Stimulated activated CD8-positive, alpha-beta memory T cell treated with anti-CD3 and anti-CD28 coated beads, Interleukin-7, amount 100 ng/mL, for 24 hours (primary cell): ENCODE results near the gene CPB1.
"Not testable (repeated sequence)": the region's sequence is repeated elsewhere in the genome, so short reads cannot be mapped to it uniquely, and the experiment has no call there.

Experiments used
- DNase-seq: peaks from one replicate; pipeline ENCODE4 v3.0.0-alpha.2; 2020; ENCODE audit warnings: low read depth

Gene CPB1

DNA sequence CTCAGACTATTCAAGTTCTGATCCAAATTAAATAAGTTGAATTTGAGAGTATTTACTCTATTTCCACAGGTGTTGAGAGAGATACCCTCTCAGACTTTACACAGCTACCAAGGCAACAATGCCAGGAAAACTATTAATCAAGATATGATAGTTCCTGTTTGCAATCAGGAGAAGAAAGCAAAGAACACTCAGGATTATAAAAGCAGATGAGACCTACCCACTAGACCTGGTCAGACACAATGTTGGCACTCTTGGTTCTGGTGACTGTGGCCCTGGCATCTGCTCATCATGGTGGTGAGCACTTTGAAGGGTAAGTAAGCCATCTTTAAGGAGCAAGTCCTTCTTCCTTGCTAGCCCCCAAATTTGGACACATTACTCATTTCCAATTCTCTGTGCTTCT is at the start of gene CPB1:
Gene CPB1, plus strand, starts transcription at position 227 of the 400 bp plus-strand sequence. Its CDS starts 13 bp downstream, at position 240.
- no peak for DNase-seq

DNA sequence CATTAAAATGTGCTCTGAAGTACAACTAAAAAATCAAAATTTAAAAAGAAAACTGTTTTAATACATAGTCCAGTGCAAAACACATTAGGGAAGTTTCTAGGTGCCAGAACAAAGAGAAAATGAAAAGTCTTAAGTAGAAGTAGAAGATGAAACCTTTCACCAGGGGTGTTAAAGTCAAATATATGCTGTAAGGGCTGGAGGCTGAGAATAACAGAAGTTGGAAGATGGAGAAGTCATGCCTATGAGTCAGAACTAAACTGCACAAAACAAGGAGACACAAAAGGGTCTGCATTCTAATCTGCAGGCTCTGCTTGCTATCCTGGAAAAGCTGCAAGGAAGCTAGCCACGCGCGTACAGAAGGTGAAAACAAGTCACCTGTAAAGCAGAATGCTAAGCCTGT is 48.7 kb upstream of the CPB1 start:
- no peak for DNase-seq

DNA sequence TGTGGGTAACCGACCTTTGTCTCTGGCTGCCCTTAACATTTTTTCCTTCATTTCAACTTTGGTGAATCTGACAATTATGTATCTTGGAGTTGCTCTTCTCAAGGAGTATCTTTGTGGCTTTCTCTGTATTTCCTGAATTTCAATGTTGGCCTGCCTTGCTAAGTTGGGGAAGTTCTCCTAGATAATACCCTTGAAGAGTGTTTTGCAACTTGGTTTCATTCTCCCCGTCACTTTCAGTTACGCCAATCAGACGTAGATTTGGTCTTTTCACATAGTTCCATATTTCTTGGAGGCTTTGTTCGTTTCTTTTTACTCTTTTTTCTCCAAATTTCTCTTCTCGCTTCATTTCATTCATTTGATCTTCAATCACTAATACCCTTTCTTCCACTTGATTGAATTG is 42.6 kb upstream of the CPB1 start:
- not testable (repeated sequence) for DNase-seq

DNA sequence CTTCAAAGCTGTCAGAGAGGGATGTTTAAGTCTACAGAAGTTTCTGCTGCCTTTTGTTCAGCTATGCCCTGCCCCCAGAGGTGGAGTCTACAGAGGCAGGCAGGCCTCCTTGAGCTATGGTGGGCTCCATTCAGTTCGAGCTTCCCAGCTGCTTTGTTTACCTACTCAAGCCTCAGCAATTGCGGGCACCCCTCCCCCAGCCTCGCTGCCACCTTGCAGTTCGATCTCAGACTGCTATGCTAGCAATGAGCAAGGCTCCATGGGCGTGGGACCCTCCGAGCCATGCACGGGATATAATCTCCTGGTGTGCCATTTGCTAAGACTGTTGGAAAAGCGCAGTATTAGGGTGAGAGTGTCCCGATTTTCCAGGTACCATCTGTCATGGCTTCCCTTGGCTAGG is 41.5 kb upstream of the CPB1 start:
- not testable (repeated sequence) for DNase-seq

DNA sequence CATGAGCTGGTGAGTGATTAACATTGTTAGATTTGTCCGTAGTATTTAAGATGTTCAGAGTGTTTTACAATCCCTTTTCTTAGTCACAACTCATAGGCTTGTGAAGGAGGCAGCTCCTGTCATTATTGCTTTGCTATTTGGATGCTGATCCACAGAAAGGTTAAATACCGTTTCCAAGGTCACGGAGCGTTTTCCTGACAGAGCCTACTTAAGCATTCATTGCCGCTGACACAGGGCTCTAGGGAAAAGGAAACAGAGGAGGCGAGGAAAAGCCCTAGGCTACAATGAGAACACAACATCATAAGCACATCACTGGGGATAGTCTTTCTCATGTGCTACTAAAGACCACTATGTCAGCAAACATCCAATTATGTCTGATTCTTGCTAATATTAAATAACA is 38.5 kb upstream of the CPB1 start:
- no peak for DNase-seq

DNA sequence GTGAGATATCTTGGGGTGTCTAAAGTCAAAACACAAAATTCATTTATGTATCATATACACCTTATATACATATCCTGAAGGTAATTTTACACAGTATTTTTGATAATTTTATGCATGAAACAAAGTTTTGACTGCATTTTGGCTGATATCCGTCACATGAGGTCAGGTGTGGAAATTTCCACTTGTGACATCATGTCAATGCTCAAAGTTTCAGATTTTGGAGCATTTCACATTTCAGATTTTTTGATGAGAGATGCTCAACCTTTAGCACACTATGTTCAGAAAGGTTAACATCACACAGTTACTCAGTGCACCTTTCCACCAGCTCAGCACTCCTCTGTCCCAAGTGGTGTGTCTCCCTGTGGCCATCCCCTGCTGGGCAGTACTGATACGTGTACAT is 37.7 kb upstream of the CPB1 start:
- DNase-seq, result no peak

DNA sequence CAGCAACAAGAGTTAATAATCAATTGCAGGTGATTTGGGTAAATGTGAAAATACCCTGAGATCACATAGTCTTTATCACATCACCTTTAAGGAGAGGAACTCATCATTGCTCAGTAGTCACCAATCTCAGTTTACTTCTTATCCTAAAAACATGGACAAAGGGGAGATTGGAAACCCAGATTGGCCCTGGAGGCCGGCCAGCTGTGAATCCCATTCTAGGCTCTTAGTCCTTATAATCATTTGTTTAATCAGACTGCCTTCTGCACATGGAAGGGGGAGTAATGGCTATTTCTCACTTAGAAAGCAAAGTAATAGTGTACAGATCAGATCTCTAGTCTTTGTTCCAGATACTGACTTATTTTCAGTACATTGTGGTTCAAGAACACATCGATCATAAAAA is 37.2 kb upstream of the CPB1 start:
- no peak for DNase-seq

DNA sequence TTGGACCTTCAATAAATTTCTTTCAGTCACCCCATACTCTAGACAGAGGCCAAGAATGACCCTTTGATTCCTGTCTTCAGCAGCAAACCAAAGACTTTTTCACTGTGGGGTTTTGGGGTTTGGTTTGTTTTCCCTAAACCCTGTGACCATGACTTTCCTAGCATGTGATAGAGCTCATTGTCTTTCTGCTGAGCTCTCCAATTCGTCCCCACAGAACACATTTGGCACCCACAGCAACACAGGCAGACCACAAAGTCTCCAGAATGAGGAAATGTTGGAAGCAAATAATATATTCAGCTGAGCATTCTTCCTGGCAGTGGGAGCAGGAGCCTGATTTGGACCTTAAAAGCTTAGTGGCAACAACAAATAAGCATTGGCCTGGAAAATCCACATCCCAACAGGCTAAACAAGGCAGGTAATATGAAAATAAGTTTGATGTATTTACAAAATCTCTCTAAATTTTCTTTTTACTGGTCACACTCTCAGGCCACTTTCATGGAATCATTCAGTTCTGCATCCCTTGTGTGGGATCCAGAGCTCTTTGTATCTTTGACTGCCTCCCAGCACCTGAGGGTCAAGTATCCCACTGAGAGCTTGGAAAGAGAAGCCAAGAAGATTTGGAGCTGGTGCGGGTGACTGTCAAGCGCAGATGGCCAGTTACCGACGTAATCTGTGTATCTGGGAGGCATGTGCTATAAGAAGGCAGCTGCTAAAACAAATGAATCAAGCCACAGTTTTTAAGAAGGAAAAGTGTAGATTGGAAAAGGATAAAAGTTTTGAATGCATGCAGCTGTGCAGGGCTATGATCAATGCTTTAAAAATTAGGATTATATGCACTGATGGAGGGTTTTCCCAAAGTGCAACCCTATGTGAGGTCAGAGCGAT is 36.5 kb upstream of the CPB1 start:
- DNase-seq, result no peak

DNA sequence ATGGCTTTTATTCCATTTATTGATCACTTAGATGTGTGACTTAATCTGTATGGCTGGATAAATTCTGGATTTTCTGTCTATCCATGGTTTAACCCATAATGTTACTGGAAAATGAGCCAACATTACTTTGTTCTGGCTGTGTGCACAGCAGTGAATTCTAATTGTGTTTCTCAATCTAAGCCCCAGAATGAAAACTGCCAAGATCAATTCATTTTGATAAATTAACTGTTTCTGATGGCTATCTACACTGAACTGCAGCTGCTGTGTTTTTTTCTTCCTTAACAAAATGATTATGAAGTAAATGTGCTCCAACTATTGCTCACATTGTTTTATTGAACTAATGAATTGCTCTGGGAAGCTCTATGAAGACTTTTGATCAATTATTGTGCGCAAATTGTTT is 35.7 kb upstream of the CPB1 start:
- no peak for DNase-seq

DNA sequence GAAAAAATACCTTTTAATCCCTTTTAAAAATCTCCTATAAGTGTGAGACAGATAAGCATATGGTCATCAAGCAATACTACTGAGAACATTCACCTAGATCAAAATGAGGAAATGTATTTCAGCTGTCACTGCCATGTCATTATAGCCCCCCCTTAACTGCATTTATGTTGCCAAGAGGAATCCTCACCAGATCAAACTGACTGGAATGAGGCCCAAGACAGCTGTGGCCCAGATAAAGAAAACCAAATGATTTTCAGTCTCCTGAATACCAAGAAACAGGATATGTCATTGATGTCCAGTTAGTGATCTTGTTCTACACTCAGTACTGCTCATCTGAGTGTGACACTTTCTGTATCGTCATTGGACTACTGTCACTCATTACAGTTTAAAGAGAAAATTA is 35.1 kb upstream of the CPB1 start:
- DNase-seq, result no peak

DNA sequence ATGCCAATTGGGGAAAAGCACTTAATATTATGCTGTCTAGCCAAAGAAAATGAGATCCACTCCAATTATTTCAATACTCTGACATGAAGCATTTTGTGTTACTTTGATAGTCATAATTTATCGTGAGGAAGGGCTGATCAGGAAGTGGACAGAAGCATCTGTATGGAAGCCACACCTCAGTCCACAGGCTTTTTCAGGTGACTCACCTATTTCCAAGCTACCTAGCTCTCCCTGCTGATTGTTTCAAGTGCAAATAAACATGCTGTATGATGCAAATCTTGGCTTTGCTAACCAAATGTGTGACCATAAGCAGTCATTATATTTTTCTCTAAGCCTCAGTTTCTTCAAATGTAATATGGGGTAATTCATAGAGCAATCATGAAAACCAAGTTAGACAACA is 30.8 kb upstream of the CPB1 start:
- no peak for DNase-seq

DNA sequence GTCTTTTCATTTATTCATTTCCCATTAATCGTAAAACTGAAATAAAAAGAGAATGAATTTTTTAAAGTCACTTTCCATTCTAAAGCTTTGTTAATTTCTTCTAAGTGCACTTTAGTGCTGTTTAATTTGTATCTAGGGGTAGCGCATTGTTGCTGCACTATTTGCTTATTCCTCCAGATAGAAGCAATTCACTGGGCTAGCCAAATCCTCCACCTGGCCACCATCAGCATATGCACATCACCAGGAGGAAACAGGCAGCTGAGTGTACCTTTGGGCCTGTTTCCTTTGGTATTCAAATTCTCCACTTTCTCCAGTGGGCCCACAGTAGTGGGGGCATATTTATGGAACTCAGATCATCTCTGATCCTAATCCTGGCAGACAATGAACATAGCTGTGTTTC is 29.8 kb upstream of the CPB1 start:
- no peak for DNase-seq

DNA sequence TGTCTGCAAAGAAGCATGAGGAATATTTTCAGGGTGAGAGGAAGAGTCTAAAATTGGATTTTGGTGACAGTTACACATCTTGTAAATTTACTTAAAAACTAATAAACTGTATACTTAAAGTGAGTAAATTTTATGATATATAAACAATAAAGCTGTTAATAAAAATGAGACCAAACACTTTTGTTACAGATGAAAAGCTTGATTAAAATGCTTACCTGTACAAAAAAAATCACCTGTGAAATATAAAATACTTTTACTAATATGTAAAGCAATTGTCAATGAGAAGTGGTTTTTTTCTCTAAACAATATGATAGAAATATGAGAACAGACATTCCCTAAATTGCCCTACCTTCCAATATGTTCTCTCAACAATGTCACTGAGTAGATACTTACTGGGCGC is 27.2 kb upstream of the CPB1 start:
- no peak for DNase-seq

DNA sequence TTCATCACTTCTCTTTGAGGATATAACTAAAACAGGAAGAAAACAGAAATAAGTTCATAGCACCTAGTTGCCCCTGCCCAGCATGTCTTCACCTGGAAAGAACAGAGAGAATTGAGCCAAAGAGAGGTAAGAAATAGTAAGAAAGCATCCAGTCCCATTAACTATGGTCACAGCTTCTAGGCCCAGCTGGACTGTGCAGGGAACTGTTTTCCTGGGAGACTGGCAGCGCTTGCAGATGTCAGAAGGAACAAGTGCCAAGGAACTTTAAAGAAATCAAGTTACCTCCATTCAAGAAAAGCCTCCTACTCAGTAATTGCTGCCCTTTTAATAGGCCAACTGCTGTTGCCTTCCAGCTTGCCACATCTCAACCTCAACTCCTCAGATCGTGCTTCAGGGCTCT is 17.8 kb upstream of the CPB1 start:
- DNase-seq, result no peak

DNA sequence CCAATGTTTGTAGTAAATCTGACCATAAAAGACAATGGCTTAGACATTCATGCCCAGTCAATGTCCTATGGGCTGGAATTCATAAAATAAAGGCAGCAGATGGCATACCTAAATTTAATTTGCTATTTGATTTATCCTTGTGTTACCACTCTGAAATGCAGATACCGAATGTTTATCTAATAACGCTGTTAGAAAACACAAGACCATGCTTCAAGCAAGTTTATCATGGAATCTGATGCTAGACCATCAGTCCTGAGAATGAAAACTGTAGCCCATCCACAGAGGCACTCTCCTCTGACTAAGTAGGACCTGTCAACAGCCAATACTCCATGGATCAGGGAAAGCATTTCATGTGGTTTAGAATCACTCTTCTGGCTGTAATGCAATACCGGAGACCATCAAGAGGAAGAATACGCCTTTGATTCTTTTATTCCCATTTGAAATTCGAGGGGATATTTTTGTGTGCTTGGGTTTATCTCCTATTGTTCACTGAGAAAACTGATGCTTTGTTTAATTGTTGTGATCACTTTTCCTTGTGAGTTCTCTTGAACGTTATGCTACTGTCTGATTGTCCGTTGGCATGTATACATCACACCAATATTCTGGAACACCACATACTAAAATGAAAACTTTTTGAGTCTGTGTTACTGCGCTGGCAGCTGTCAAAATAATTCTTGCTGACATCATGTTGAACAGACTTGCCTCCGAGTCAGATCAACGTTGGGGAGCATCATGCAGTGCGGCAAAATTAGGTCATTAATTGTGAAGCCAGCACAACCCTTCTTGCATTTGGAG is 12.1 kb upstream of the CPB1 start:
- no peak for DNase-seq

DNA sequence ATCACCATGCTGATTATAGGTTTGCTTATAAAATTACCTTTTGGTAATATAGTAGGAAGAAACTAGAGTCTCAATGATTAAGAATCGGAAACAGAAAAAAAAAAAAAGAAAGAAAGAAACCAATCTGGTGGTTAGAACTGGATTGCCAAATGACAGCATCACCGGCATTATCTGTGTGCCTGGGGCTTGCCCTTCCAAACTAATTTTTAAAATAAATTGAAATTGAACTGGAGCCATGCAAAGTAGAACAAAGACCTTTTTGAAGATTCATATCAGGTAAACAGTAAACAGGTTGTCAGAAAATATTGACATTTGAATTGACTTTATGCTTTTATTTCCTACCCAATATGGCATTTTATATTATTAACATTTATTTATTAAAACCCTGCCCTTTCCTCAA is 11.2 kb upstream of the CPB1 start:
- DNase-seq, result no peak

DNA sequence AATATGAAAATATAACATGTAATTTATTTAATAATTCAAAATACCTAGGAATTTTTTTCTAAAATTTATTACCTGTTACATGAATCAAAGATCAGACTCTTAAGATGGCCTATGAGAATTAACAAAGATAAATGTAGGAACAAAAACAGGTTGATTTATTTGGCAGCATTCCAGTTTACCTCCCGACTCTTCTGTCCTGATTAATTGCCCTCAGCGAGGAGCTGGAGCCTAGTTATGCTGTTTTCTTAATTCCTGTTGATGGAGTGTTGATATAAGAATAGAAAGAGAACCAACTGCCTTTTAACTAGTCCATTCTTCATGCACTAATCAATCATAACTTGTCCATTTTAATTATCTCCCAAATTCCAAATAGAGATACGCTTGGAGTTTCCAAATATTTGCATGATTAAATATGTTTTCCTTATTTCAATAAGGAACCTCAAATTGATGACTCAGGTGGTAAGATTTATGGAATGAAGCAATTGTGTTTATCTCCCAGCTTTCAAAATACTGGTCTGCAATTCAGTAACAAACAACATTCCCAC is 10.6 kb upstream of the CPB1 start:
- no peak for DNase-seq

DNA sequence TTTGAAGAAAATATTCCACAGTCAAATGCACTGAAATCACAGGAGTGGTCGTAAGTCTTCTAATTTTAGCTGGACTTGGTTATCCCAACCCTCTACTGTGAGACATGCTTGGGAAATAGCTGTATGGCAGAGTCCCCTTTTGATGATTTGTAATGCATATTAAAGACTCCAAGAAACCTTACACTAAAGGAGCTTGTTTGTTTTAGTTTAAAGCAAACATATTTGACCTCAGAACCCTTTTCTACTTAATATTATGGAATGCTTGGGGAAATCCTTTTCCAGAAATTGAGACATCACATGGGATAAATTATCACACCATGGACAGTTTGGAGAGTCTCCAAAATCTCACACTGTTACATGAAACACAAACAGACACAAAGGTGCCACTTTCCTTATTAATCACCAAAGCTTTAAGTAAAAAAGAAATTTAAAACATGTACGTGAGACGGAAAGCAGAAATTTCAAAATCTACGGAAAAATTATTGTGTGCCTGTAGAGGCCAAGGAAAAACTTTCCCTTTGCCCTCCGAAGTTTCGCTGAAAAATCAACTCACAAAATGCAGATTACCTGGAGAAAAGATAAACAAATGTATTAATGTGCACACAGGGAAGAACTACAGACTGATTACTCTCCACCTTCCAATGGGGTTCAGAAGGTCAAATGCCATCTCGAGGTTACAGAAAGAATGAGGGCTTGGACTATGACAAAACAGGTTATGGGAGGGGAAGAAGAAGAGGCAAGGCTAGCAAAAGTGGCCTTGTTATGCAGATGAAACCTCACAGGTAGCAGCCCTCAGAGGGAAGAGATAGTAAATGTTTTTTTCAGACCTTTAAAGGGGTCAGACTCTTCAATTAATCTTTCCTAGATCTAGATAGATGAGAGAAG is 7.0 kb upstream of the CPB1 start:
- DNase-seq, result no peak

DNA sequence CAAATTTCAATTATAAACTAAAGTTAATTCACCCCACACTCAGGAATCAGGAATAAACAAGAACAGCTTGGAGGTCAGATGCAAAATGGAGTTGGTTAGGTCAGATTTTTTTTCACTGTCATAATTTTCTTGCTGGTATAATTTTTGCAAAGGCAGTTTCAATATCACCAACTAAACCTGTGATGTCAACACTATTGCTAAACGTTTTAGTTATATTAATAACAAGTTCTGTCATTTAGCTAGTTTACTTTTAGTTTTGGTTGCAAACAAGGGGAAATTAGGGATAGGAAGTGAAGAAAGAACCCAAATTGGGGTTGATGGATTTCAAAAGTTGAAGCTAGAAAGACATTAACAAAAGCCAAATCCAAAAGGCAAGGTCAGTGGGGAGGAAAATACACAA is 4.6 kb upstream of the CPB1 start:
- no peak for DNase-seq

DNA sequence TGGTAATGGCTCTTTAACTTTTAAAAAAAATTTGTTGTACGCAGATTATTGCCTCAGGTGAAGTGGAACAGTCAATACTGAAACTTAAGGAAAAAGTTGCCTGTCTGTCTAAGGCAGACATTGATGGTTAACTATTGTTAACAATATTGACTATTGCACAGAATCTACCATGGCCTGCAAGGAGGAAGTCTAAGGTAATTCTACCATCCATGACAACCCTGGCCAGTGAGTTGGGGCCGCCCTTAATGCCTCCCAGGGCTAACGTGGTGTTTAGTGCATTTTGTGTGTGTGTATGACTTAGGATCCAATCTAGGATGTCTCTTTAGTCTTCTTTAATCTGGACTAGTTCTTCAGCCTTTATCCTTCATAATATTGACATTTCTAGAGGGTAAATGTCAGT is 2.1 kb upstream of the CPB1 start:
- no peak for DNase-seq

DNA sequence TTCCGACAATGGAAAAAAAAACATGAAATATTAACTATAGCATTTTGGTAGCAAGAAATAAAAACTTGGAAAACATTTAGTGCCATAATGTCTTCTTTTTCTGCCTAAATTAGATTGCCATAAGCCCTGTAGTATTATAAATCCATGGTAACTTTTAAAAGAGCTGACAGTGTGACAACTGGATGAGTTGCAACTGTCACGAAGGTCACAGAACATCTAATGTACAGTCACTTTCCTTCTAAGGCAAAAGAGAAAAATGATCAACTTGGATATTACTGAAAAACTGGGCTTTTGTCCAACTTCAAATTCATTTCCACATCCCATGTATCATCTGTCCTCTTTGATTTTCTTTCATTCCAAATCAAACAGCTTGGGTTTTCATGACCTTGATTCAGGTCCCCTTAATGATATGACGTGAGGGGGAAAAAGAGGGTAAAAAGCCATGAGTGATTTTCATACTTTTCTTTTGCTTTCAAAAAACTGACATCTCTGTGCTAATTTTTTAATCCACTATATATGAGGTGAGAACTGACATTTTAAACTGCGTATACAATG is 602 bp downstream of the CPB1 start:
- no peak for DNase-seq

DNA sequence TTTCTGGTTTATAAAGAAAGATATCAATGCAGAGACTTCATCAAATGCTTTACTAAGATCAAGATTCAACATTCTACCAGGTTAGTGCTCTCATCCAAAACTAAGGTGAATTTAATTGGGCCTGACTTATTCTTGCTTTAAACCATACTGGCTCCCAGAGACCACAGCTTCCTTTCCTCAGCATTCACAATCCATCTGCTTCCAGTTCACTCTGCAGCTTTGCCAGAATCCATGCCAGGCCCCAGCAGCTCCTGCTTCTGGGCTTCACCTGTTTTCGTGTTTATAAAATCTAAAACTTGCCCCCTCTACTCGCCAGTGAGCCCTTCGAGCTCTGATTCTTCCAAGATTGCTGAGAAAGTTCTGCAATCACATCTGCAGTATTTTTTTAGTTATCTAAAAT is 2.3 kb downstream of the CPB1 start:
- DNase-seq, result no peak
